IMR-90 (cell line): ENCODE results near the gene NTRK3. TPM values are rescaled to one million over a fixed set of nuclear protein-coding genes. Genes with fewer than 3 reads are reported as not detected.

Experiments used
- ATAC-seq: fragments of 200-7000 bp; cut with Tn5 transposase; 2 replicates; pipeline ENCODE4 v1.9.1; 2020; ENCODE audit warnings: low read depth, mild to moderate bottlenecking, moderate library complexity
- BruUV-seq: library from RNA; stranded (reverse); fragments of 400-500 nt; replicated peaks from 2 replicates; lab custom pipeline; 2021; lab: Mats Ljungman, UMichigan
- CTCF ChIA-PET: fragments of 300-600 bp; formaldehyde crosslinking; extraction: SDS; loops from one replicate; lab custom pipeline; 2021; ENCODE audit warnings: antibody characterized with exemption; lab: Yijun Ruan, JAX
- POLR2A ChIA-PET: fragments of 300-600 bp; sonication (Branson Sonifier 250); formaldehyde crosslinking; loops from one replicate; lab custom pipeline; 2022; ENCODE audit warnings: antibody characterized with exemption; ENCODE audit not compliant: unreplicated experiment; lab: Charles Lee
- DNase-seq: peaks from one replicate; pipeline ENCODE4 v3.0.0; 2013
- H2AFZ ChIP-seq: replicated peaks from 2 replicates; pipeline ENCODE3; 2013; ENCODE audit warnings: low read length, mild to moderate bottlenecking; ENCODE audit not compliant: poor library complexity
- H2AK5ac ChIP-seq: 2 replicates; pipeline ENCODE4 v1.6.1; 2013; ENCODE audit warnings: low read depth, low read length, inconsistent platforms
- H2AK9ac ChIP-seq: replicated peaks from 2 replicates; pipeline ENCODE3; 2013; ENCODE audit warnings: mild to moderate bottlenecking, low read depth, low read length, moderate library complexity; ENCODE audit not compliant: poor library complexity
- H2BK120ac ChIP-seq: 2 replicates; pipeline ENCODE4 v1.6.1; 2013; ENCODE audit warnings: low read depth, low read length, inconsistent platforms
- H2BK15ac ChIP-seq: 3 replicates; pipeline ENCODE4 v1.6.1; 2013; ENCODE audit warnings: low read depth, low read length, inconsistent platforms
- H2BK20ac ChIP-seq: 2 replicates; pipeline ENCODE4 v1.6.1; 2013; ENCODE audit warnings: low read depth, mild to moderate bottlenecking, inconsistent platforms, low read length, moderate library complexity
- H2BK5ac ChIP-seq: 2 replicates; pipeline ENCODE4 v1.6.1; 2013; ENCODE audit warnings: mild to moderate bottlenecking, low read depth, low read length, inconsistent platforms; ENCODE audit not compliant: poor library complexity, severe bottlenecking
- H3K14ac ChIP-seq: replicated peaks from 2 replicates; pipeline ENCODE4 v1.6.1; 2013; ENCODE audit warnings: low read depth, low read length, inconsistent platforms
- H3K18ac ChIP-seq: 2 replicates; pipeline ENCODE4 v1.6.1; 2013; ENCODE audit warnings: low read depth, low read length, control low read depth
- H3K23ac ChIP-seq: 2 replicates; pipeline ENCODE4 v1.6.1; 2013; ENCODE audit warnings: low read depth, low read length, inconsistent platforms
- H3K27ac ChIP-seq: 2 replicates; pipeline ENCODE4 v1.5.1; 2013; ENCODE audit warnings: mild to moderate bottlenecking, control low read depth, low read length; ENCODE audit not compliant: insufficient read depth
- H3K27me3 ChIP-seq: 2 replicates; pipeline ENCODE4 v1.6.1; 2013; ENCODE audit warnings: low read length; ENCODE audit not compliant: control insufficient read depth, insufficient read depth
- H3K36me3 ChIP-seq: 2 replicates; pipeline ENCODE4 v1.6.1; 2013; ENCODE audit warnings: low read length, mixed read lengths; ENCODE audit not compliant: control insufficient read depth, insufficient read depth
- H3K4ac ChIP-seq: 2 replicates; pipeline ENCODE4 v1.6.1; 2013; ENCODE audit warnings: low read depth, low read length, inconsistent platforms
- H3K4me1 ChIP-seq: 2 replicates; pipeline ENCODE4 v1.6.1; 2013; ENCODE audit warnings: low read length, mixed read lengths; ENCODE audit not compliant: control insufficient read depth, insufficient read depth
- H3K4me2 ChIP-seq: 2 replicates; pipeline ENCODE4 v1.6.1; 2013; ENCODE audit warnings: low read depth, mild to moderate bottlenecking, control low read depth, low read length, moderate library complexity
- H3K4me3 ChIP-seq: 2 replicates; pipeline ENCODE4 v1.5.1; 2013; ENCODE audit warnings: low read depth, mild to moderate bottlenecking, control low read depth, low read length, moderate library complexity; ENCODE audit not compliant: insufficient read depth
- H3K56ac ChIP-seq: 2 replicates; pipeline ENCODE4 v1.6.1; 2013; ENCODE audit warnings: low read length, inconsistent platforms; ENCODE audit not compliant: insufficient read depth; ENCODE audit errors: extremely low read depth
- H3K79me1 ChIP-seq, 2 experiments: 2 replicates each; pipeline ENCODE4 v1.6.1; 2013; ENCODE audit warnings: low read length in 2 of 2, inconsistent platforms in 1 of 2, low read depth in 1 of 2
- H3K9ac ChIP-seq: 2 replicates; pipeline ENCODE4 v1.6.1; 2013; ENCODE audit warnings: low read depth, low read length, control low read depth
- H3K9me1 ChIP-seq: 2 replicates; pipeline ENCODE4 v1.6.1; 2013; ENCODE audit warnings: low read length, inconsistent platforms; ENCODE audit not compliant: insufficient read depth
- H3K9me3 ChIP-seq: 2 replicates; pipeline ENCODE4 v1.6.1; 2013; ENCODE audit warnings: low read length; ENCODE audit not compliant: control insufficient read depth, insufficient read depth
- H4K20me1 ChIP-seq: 2 replicates; pipeline ENCODE4 v1.6.1; 2013; ENCODE audit warnings: low read length, inconsistent platforms; ENCODE audit not compliant: insufficient read depth
- H4K5ac ChIP-seq: 2 replicates; pipeline ENCODE4 v1.6.1; 2013; ENCODE audit warnings: mild to moderate bottlenecking, low read depth, low read length, control low read depth
- H4K8ac ChIP-seq, 2 experiments: 2 replicates each; pipeline ENCODE4 v1.6.1; 2013; ENCODE audit warnings: low read depth in 2 of 2, low read length in 2 of 2, control low read depth in 1 of 2, inconsistent platforms in 1 of 2
- H4K91ac ChIP-seq: 2 replicates; pipeline ENCODE4 v1.6.1; 2013; ENCODE audit warnings: low read depth, low read length, inconsistent platforms; ENCODE audit not compliant: insufficient read depth
- BHLHE40 ChIP-seq: fragments of 150-350 bp; IDR thresholded peaks from 2 replicates; pipeline ENCODE4 v1.6.1; 2016; ENCODE audit warnings: mild to moderate bottlenecking, low read depth, low read length
- CEBPB ChIP-seq: IDR thresholded peaks from 2 replicates; pipeline ENCODE4 v1.6.1; 2012; ENCODE audit warnings: low read depth, low read length, improper control_type of control experiment
- CHD1 ChIP-seq: IDR thresholded peaks from 2 replicates; pipeline ENCODE4 v1.6.1; 2012; ENCODE audit warnings: low read depth, low read length, improper control_type of control experiment
- FOS ChIP-seq: fragments of 150-350 bp; IDR thresholded peaks from 2 replicates; pipeline ENCODE4 v1.6.1; 2016; ENCODE audit warnings: low read depth, low read length
- MAFK ChIP-seq: IDR thresholded peaks from 2 replicates; pipeline ENCODE4 v1.6.1; 2012; ENCODE audit warnings: low read depth, low read length, improper control_type of control experiment
- MAZ ChIP-seq: IDR thresholded peaks from 2 replicates; pipeline ENCODE4 v1.6.1; 2012; ENCODE audit warnings: low read depth, mild to moderate bottlenecking, low read length, improper control_type of control experiment, moderate library complexity, borderline replicate concordance
- MXI1 ChIP-seq: IDR thresholded peaks from 2 replicates; pipeline ENCODE4 v1.6.1; 2012; ENCODE audit warnings: low read depth, mild to moderate bottlenecking, low read length, moderate library complexity, borderline replicate concordance
- NFE2L2 ChIP-seq: fragments of 150-350 bp; IDR thresholded peaks from 2 replicates; pipeline ENCODE4 v1.6.1; 2016; ENCODE audit warnings: low read depth, mild to moderate bottlenecking, low read length
- POLR2A ChIP-seq: IDR thresholded peaks from 2 replicates; pipeline ENCODE4 v1.6.1; 2012; ENCODE audit warnings: mild to moderate bottlenecking, low read depth, low read length
- RAD21 ChIP-seq: IDR thresholded peaks from 2 replicates; pipeline ENCODE4 v1.6.1; 2012; ENCODE audit warnings: low read length, improper control_type of control experiment
- RCOR1 ChIP-seq: IDR thresholded peaks from 2 replicates; pipeline ENCODE4 v1.6.1; 2012; ENCODE audit warnings: mild to moderate bottlenecking, low read length, improper control_type of control experiment; ENCODE audit not compliant: insufficient replicate concordance
- RFX5 ChIP-seq: IDR thresholded peaks from 2 replicates; pipeline ENCODE4 v1.8.0; 2012; ENCODE audit warnings: low read depth, mild to moderate bottlenecking, low read length, moderate library complexity
- SMC3 ChIP-seq: fragments of 150-350 bp; IDR thresholded peaks from 2 replicates; pipeline ENCODE4 v1.6.1; 2016; ENCODE audit warnings: low read depth, mild to moderate bottlenecking, antibody characterized with exemption, low read length, moderate library complexity
- WGBS, 2 experiments: methylation state at CpG; one replicate each; pipeline versions ENCODE4 v1.1.5 to v1.1.7; 2013; ENCODE audit warnings: missing lambda C conversion rate in 2 of 2; ENCODE audit not compliant: insufficient read length in 1 of 2; ENCODE audit errors: extremely low coverage in 2 of 2; 5-methylcytosine and 5-hydroxymethylcytosine counted together
- dilution Hi-C: fragments of 300-500 bp; cut with HindIII; formaldehyde crosslinking; loops from one replicate; pipeline ENCODE4 v1.14.3; 2018; ENCODE audit warnings: low sequenced_read_pairs; ENCODE audit not compliant: unreplicated experiment
- in situ Hi-C: fragments of 300-500 bp; cut with MboI; formaldehyde crosslinking; loops from 3 replicates; pipeline ENCODE4 v1.14.3; 2019; ENCODE audit warnings: low sequenced_read_pairs, inconsistent platforms, mixed read lengths
- intact Hi-C: fragments of 100-400 bp; cut with micrococcal nuclease; formaldehyde crosslinking; loops from 2 replicates; pipeline ENCODE4 v1.10.0; 2022
- polyA plus RNA-seq, 3 experiments: library from polyadenylated mRNA; depleted of rRNA; stranded (reverse); fragments of >200 nt; gene quantifications; 2 replicates each; pipeline ENCODE4 v1.2.3, GENCODE V29; 2012; ENCODE audit warnings: low replicate concordance in 1 of 3
- total RNA-seq: library from RNA; depleted of rRNA; stranded (reverse); fragments of >200 nt; gene quantifications from 2 replicates; pipeline ENCODE4 v1.2.3, GENCODE V29; 2012
- TF ChIP-seq, protein P1 (sequence below): conservative IDR thresholded peaks from 2 replicates; pipeline ENCODE4 v1.5.1; 2012; ENCODE audit warnings: mild to moderate bottlenecking, low read depth, low read length, improper control_type of control experiment
- TF ChIP-seq, protein P2 (sequence below): fragments of 150-350 bp; IDR thresholded peaks from 2 replicates; pipeline ENCODE4 v1.6.1; 2017; ENCODE audit warnings: mild to moderate bottlenecking, antibody characterized with exemption, low read length, low read depth
- TF ChIP-seq, protein P3 (sequence below): fragments of 150-350 bp; IDR thresholded peaks from 2 replicates; pipeline ENCODE4 v1.6.1; 2016; ENCODE audit warnings: low read depth, mild to moderate bottlenecking, low read length, moderate library complexity, borderline replicate concordance

NTRK3 gene
- total and polyA plus RNA-seq, 2 of the 4 experiments (the other 2 are of a cell fraction): under 0.01 to 0.15 TPM

DNA sequence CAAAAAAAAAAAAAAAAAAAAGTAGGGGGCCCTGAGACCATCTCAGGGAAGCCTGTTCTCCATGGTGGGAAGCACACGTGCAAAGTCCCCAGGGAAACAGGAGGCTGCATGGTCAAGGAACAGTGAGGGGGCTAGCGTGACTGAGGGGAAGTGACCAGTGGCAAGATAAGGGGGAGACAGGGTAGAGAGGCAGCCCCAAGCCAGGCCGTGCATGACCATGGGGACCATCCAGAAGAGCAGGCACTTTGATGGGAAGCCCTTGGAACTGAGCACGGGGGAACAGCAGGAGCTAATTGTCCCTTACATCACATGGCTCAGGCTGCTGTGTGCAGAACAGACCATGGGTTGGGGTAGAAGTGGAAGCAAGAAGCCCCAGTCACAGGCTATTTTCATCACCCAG lies 196.2 kb downstream of the NTRK3 start:
- in situ Hi-C loops (no loop called here), intact Hi-C loops (no loop called here), dilution Hi-C loops (no loop called here)
- TF ChIP-seq, protein P1, sequence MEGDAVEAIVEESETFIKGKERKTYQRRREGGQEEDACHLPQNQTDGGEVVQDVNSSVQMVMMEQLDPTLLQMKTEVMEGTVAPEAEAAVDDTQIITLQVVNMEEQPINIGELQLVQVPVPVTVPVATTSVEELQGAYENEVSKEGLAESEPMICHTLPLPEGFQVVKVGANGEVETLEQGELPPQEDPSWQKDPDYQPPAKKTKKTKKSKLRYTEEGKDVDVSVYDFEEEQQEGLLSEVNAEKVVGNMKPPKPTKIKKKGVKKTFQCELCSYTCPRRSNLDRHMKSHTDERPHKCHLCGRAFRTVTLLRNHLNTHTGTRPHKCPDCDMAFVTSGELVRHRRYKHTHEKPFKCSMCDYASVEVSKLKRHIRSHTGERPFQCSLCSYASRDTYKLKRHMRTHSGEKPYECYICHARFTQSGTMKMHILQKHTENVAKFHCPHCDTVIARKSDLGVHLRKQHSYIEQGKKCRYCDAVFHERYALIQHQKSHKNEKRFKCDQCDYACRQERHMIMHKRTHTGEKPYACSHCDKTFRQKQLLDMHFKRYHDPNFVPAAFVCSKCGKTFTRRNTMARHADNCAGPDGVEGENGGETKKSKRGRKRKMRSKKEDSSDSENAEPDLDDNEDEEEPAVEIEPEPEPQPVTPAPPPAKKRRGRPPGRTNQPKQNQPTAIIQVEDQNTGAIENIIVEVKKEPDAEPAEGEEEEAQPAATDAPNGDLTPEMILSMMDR: no peak
- TF ChIP-seq, protein P2, sequence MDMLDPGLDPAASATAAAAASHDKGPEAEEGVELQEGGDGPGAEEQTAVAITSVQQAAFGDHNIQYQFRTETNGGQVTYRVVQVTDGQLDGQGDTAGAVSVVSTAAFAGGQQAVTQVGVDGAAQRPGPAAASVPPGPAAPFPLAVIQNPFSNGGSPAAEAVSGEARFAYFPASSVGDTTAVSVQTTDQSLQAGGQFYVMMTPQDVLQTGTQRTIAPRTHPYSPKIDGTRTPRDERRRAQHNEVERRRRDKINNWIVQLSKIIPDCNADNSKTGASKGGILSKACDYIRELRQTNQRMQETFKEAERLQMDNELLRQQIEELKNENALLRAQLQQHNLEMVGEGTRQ: no peak
- TF ChIP-seq BHLHE40: no peak
- TF ChIP-seq, protein P3, sequence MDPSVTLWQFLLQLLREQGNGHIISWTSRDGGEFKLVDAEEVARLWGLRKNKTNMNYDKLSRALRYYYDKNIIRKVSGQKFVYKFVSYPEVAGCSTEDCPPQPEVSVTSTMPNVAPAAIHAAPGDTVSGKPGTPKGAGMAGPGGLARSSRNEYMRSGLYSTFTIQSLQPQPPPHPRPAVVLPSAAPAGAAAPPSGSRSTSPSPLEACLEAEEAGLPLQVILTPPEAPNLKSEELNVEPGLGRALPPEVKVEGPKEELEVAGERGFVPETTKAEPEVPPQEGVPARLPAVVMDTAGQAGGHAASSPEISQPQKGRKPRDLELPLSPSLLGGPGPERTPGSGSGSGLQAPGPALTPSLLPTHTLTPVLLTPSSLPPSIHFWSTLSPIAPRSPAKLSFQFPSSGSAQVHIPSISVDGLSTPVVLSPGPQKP: no peak
- no peak for TF ChIP-seq CHD1
- no peak for TF ChIP-seq POLR2A
- TF ChIP-seq CEBPB: no peak
- no peak for TF ChIP-seq RAD21
- TF ChIP-seq RCOR1: no peak
- no peak for TF ChIP-seq MAZ
- TF ChIP-seq RFX5: no peak
- TF ChIP-seq MXI1: no peak
- no peak for TF ChIP-seq SMC3
- no peak for TF ChIP-seq FOS
- no peak for TF ChIP-seq MAFK
- no peak for TF ChIP-seq NFE2L2
- CTCF ChIA-PET: no interaction called here
- Histone ChIP-seq H3K36me3 (no peaks in the 10 kb centered on the region), H4K20me1 (no peaks in the 10 kb centered on the region), H3K27ac (no peak overlapping the region), H3K4me1 (no peaks in the 10 kb centered on the region), H3K14ac (no peak overlapping the region), H2BK15ac (no peak overlapping the region), H3K79me1 (no peaks in the 10 kb centered on the region), H3K4ac (no peak overlapping the region), H3K18ac (no peak overlapping the region), H2BK5ac (no peak overlapping the region), H3K4me2 (no peak overlapping the region), H2AK9ac (no peak overlapping the region), H3K9me1 (no peaks in the 10 kb centered on the region), H3K4me3 (no peak overlapping the region), H3K23ac (no peak overlapping the region), H3K9me3 (peaks cover 29% of the 10 kb centered on the region), H2AFZ (no peak overlapping the region), H3K27me3 (no peaks in the 10 kb centered on the region), H4K91ac (no peak overlapping the region), H4K5ac (no peak overlapping the region), H4K8ac (no peak overlapping the region), H3K9ac (no peak overlapping the region), H2AK5ac (no peak overlapping the region), H2BK120ac (no peak overlapping the region), H3K56ac (no peak overlapping the region), H2BK20ac (no peak overlapping the region)
- DNase-seq: no peak
- no TSS peak for BruUV-seq
- no peak for ATAC-seq
- WGBS, 2 experiments: 30% methylated on average over 1 of the region's 4 CpGs; no CpG with 5 or more reads in 1 of the 2 experiments
- POLR2A ChIA-PET: no interaction called here
